Measurements from ENCODE around the gene KRT24.

The KRT24 gene

GRCh38 chr17:40714473-40714872 is 10.9 kb upstream of the KRT24 start:
- no peak for DNase-seq (ENCODE audit: low read depth, low spot score)
- no peaks in the 10 kb centered on the region for H3K27me3 ChIP-seq (ENCODE audit: insufficient read depth, insufficient read length)
- H3K36me3 ChIP-seq (ENCODE audit: insufficient read depth, insufficient read length, low read length) = no peaks in the 10 kb centered on the region
- H3K4me1 ChIP-seq (ENCODE audit: insufficient read depth, insufficient read length) = no peaks in the 10 kb centered on the region
- no peak overlapping the region for H3K4me3 ChIP-seq (ENCODE audit: insufficient read length, low read depth)
- H3K9me3 ChIP-seq (ENCODE audit: insufficient read depth, low read length) = no peaks in the 10 kb centered on the region; the same call in 1 of the 2 replicates
- no peak overlapping the region for H3K9ac ChIP-seq (ENCODE audit: insufficient read length, low read depth)
- TF ChIP-seq YY1 (IDR thresholded peaks at IDR 0.05; ENCODE audit: insufficient read depth, insufficient read length) (no peak), ZNF274 (IDR thresholded peaks at IDR 0.05; ENCODE audit: low read depth, low read length) (no peak), SUZ12 (IDR thresholded peaks at IDR 0.05; ENCODE audit: extremely low read depth, insufficient read depth, insufficient read length) (no peak)

GRCh38 chr17:40707745-40708144 is 4.2 kb upstream of the KRT24 start:
- no peaks in the 10 kb centered on the region for H3K9me3 ChIP-seq (ENCODE audit: insufficient read depth, low read length)
- H3K36me3 ChIP-seq (ENCODE audit: insufficient read depth, insufficient read length, low read length) = no peaks in the 10 kb centered on the region
- H3K4me1 ChIP-seq (ENCODE audit: insufficient read depth, insufficient read length) = no peaks in the 10 kb centered on the region
- TF ChIP-seq YY1 (IDR thresholded peaks at IDR 0.05; ENCODE audit: insufficient read depth, insufficient read length) (no peak), SUZ12 (IDR thresholded peaks at IDR 0.05; ENCODE audit: extremely low read depth, insufficient read depth, insufficient read length) (no peak), ZNF274 (IDR thresholded peaks at IDR 0.05; ENCODE audit: low read depth, low read length) (no peak)
- DNase-seq (ENCODE audit: low read depth, low spot score) = no peak
- no peaks in the 10 kb centered on the region for H3K27me3 ChIP-seq (ENCODE audit: insufficient read depth, insufficient read length)
- no peak overlapping the region for H3K4me3 ChIP-seq (ENCODE audit: insufficient read length, low read depth)
- H3K9ac ChIP-seq (ENCODE audit: insufficient read length, low read depth) = no peak overlapping the region

GRCh38 chr17:40705584-40705983 is 2.0 kb upstream of the KRT24 start:
- Histone ChIP-seq H3K4me3 (ENCODE audit: insufficient read length, low read depth) (no peak overlapping the region), H3K9me3 (ENCODE audit: insufficient read depth, low read length) (no peaks in the 10 kb centered on the region), H3K9ac (ENCODE audit: insufficient read length, low read depth) (no peak overlapping the region), H3K4me1 (ENCODE audit: insufficient read depth, insufficient read length) (no peaks in the 10 kb centered on the region), H3K36me3 (ENCODE audit: insufficient read depth, insufficient read length, low read length) (no peaks in the 10 kb centered on the region), H3K27me3 (ENCODE audit: insufficient read depth, insufficient read length) (no peaks in the 10 kb centered on the region)
- DNase-seq (ENCODE audit: low read depth, low spot score) = no peak
- no peak for TF ChIP-seq YY1 (IDR thresholded peaks at IDR 0.05; ENCODE audit: insufficient read depth, insufficient read length)
- no peak for TF ChIP-seq ZNF274 (IDR thresholded peaks at IDR 0.05; ENCODE audit: low read depth, low read length)
- TF ChIP-seq SUZ12 (IDR thresholded peaks at IDR 0.05; ENCODE audit: extremely low read depth, insufficient read depth, insufficient read length) = no peak

DNA sequence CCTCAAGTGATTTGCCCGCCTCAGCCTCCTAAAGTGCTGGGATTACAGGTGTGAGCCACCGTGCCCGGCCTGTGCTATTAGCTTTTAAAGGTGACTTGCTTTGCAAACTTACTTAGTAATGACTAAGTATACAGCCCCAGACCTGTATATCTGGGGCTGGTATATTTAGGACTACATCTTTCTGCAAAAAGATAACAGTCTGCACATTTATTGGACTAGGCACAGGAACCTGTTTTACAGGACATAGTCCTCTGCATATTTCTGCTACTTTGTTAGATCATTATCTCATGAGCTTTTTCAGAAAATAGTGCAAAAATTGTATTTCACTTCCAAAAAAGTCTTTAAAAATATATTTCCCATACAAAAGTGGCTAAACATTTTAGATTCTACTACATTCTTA is 1.3 kb downstream of the KRT24 start:
- Histone ChIP-seq H3K27me3 (ENCODE audit: insufficient read depth, insufficient read length) (no peaks in the 10 kb centered on the region), H3K9ac (ENCODE audit: insufficient read length, low read depth) (no peak overlapping the region), H3K4me3 (ENCODE audit: insufficient read length, low read depth) (no peak overlapping the region), H3K9me3 (ENCODE audit: insufficient read depth, low read length) (no peaks in the 10 kb centered on the region), H3K36me3 (ENCODE audit: insufficient read depth, insufficient read length, low read length) (no peaks in the 10 kb centered on the region), H3K4me1 (ENCODE audit: insufficient read depth, insufficient read length) (no peaks in the 10 kb centered on the region)
- DNase-seq (ENCODE audit: low read depth, low spot score) = no peak
- TF ChIP-seq ZNF274 (IDR thresholded peaks at IDR 0.05; ENCODE audit: low read depth, low read length) (no peak), SUZ12 (IDR thresholded peaks at IDR 0.05; ENCODE audit: extremely low read depth, insufficient read depth, insufficient read length) (no peak), YY1 (IDR thresholded peaks at IDR 0.05; ENCODE audit: insufficient read depth, insufficient read length) (no peak)

DNA sequence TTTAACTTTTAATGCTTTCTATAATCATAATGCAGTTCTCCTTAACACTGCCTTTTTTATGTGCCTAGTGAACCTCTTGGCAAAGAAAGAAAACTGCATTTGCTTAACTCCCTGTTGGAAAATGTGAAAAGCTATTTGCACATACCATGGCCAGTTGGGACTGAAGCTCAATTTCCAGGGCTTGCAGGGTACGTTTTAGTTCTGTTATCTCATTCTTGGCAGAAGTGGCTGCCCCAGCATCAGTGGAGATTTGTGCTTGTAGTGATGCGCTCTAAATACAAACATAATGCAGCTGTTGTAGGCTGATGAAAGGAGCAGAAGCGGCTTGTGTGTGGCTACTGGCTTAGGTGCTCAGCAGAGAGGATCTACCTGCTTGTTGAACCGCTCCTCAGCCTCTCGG is 3.7 kb downstream of the KRT24 start:
- no peak overlapping the region for H3K4me3 ChIP-seq (ENCODE audit: insufficient read length, low read depth)
- H3K9ac ChIP-seq (ENCODE audit: insufficient read length, low read depth) = no peak overlapping the region
- no peaks in the 10 kb centered on the region for H3K9me3 ChIP-seq (ENCODE audit: insufficient read depth, low read length)
- H3K36me3 ChIP-seq (ENCODE audit: insufficient read depth, insufficient read length, low read length) = no peaks in the 10 kb centered on the region
- TF ChIP-seq SUZ12 (IDR thresholded peaks at IDR 0.05; ENCODE audit: extremely low read depth, insufficient read depth, insufficient read length) (no peak), YY1 (IDR thresholded peaks at IDR 0.05; ENCODE audit: insufficient read depth, insufficient read length) (no peak), ZNF274 (IDR thresholded peaks at IDR 0.05; ENCODE audit: low read depth, low read length) (no peak)
- no peaks in the 10 kb centered on the region for H3K4me1 ChIP-seq (ENCODE audit: insufficient read depth, insufficient read length)
- no peaks in the 10 kb centered on the region for H3K27me3 ChIP-seq (ENCODE audit: insufficient read depth, insufficient read length)
- DNase-seq (ENCODE audit: low read depth, low spot score) = no peak

DNA sequence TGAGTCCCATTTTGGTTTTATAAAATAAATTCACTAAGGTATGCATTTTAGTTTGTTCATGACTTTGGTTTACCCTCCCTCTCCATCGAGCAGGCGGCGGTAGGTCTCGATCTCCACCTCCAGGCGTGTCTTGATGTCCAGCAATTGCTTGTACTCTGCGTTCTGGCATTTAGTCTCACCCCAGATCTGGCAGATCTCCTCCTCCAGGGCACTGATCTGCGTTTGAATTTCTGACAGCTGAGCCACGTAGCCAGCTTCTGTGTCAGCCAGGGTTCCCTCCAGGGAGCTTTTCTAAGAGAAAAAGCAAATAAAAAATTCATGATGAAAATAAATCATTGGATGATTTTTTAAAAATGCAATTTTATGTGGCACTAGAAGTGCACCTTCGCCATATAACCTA is 4.2 kb downstream of the KRT24 start:
- H3K36me3 ChIP-seq (ENCODE audit: insufficient read depth, insufficient read length, low read length) = no peaks in the 10 kb centered on the region
- no peak overlapping the region for H3K4me3 ChIP-seq (ENCODE audit: insufficient read length, low read depth)
- H3K9me3 ChIP-seq (ENCODE audit: insufficient read depth, low read length) = no peaks in the 10 kb centered on the region
- H3K4me1 ChIP-seq (ENCODE audit: insufficient read depth, insufficient read length) = no peaks in the 10 kb centered on the region
- H3K27me3 ChIP-seq (ENCODE audit: insufficient read depth, insufficient read length) = no peaks in the 10 kb centered on the region
- TF ChIP-seq YY1 (IDR thresholded peaks at IDR 0.05; ENCODE audit: insufficient read depth, insufficient read length) (no peak), ZNF274 (IDR thresholded peaks at IDR 0.05; ENCODE audit: low read depth, low read length) (no peak), SUZ12 (IDR thresholded peaks at IDR 0.05; ENCODE audit: extremely low read depth, insufficient read depth, insufficient read length) (no peak)
- H3K9ac ChIP-seq (ENCODE audit: insufficient read length, low read depth) = no peak overlapping the region
- no peak for DNase-seq (ENCODE audit: low read depth, low spot score)

- TF ChIP-seq ZNF274 (IDR thresholded peaks at IDR 0.05; ENCODE audit: low read depth, low read length) (no peak), SUZ12 (IDR thresholded peaks at IDR 0.05; ENCODE audit: extremely low read depth, insufficient read depth, insufficient read length) (no peak), YY1 (IDR thresholded peaks at IDR 0.05; ENCODE audit: insufficient read depth, insufficient read length) (no peak)
- Histone ChIP-seq H3K4me1 (ENCODE audit: insufficient read depth, insufficient read length) (no peaks in the 10 kb centered on the region), H3K9me3 (ENCODE audit: insufficient read depth, low read length) (no peaks in the 10 kb centered on the region), H3K9ac (ENCODE audit: insufficient read length, low read depth) (no peak overlapping the region), H3K27me3 (ENCODE audit: insufficient read depth, insufficient read length) (no peaks in the 10 kb centered on the region), H3K36me3 (ENCODE audit: insufficient read depth, insufficient read length, low read length) (no peaks in the 10 kb centered on the region), H3K4me3 (ENCODE audit: insufficient read length, low read depth) (no peak overlapping the region)
- no peak for DNase-seq (ENCODE audit: low read depth, low spot score)
These were observed 6.3 kb downstream of the KRT24 start for GRCh38 chr17:40697297-40697696.

All from NT2/D1 (cell line).